Erythroblast (primary cell): ENCODE results near the gene CEMIP.
"Not testable (repeated sequence)": the region's sequence is repeated elsewhere in the genome, so short reads cannot be mapped to it uniquely, and the experiment has no call there.

Experiments used
- DNase-seq, 2 experiments: peaks; one replicate each; lab custom pipeline; 2025; lab: John Stamatoyannopoulos, UW
- GATA1 ChIP-seq: IDR thresholded peaks from 2 replicates; pipeline ENCODE4 v1.6.1; 2011; ENCODE audit warnings: low read depth, mild to moderate bottlenecking, control low read depth, low read length, moderate library complexity
- POLR2A ChIP-seq: IDR thresholded peaks from 2 replicates; pipeline ENCODE4 v1.6.1; 2011; ENCODE audit warnings: mild to moderate bottlenecking, low read length

CEMIP gene

GRCh38 chr15:80747317-80748053 lies 31.7 kb upstream of the CEMIP start:
- TF ChIP-seq GATA1 (no peak), POLR2A (no peak)
- no peak for DNase-seq

DNA sequence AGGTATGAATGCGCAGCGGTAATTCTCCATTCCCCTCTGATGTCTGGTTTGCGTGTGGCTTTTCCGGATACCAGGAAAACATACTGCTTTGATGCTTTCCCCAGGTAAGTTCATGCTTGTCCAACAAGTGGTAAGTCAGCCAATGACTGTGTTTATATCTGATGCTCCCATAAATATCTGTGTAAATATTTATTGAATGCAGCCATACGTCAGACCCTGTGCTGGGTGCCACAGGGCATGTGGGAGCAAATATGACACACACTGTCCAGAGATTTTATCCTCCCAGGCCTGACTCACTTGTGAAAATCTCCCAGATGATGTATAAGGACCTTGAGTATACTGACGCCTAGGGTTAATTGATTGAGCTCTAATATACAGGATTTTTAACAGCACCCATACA lies 29.6 kb upstream of the CEMIP start:
- no peak for DNase-seq
- TF ChIP-seq GATA1: no peak
- TF ChIP-seq POLR2A: no peak

DNA sequence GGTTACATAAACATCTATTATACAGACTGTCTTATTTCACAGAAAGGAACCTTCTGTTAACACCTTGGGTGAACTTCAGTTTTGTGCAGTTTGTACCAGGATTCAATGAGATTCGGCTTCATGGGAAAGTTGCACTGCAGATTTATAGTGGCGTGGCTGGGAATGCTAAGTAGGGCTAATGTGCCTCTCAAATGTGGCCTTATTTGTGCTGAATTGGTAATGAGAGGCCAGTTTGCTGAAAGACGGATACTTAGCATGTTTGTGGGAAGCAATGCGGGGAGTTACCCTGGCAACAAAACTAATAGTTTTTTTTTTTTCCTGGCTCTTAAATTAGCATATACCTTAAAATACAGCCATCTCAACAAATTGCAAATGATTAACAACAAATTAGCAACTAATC lies 28.6 kb upstream of the CEMIP start:
- TF ChIP-seq POLR2A: no peak
- no peak for TF ChIP-seq GATA1

GRCh38 chr15:80752204-80752603 lies 27.0 kb upstream of the CEMIP start:
- no peak for DNase-seq
- no peak for TF ChIP-seq POLR2A
- TF ChIP-seq GATA1: no peak

More for the DNA sequence above, 28.6 kb upstream of the CEMIP start:
- DNase-seq: no peak

DNA sequence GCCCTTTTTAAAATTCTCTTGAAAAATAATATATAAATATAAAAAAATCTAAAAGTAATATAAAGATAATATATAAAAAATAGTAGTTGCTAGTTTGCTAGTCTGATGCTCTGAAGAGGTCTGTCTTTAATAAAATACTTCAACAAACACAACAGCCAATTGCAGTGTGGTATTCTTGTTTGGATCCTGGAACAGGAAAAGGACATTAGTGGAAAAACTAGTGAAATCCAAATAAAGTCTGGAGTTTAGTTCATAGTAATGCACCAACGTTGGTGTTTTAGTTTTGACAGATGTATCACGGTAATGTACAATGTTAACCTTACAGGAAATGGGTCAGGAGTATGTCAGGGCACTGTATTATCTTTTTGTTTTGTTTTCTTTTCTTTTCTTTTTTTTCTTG lies 26.0 kb upstream of the CEMIP start:
- no peak for DNase-seq
- TF ChIP-seq GATA1 (no peak), POLR2A (no peak)

GRCh38 chr15:80754014-80754413 lies 25.2 kb upstream of the CEMIP start:
- TF ChIP-seq POLR2A: no peak
- TF ChIP-seq GATA1: no peak
- no peak for DNase-seq

- DNase-seq: no peak
- TF ChIP-seq POLR2A (no peak), GATA1 (no peak)
These were observed 23.3 kb upstream of the CEMIP start for GRCh38 chr15:80755885-80756284.

- TF ChIP-seq GATA1 (no peak), POLR2A (no peak)
- DNase-seq: no peak
These were observed 20.9 kb upstream of the CEMIP start for GRCh38 chr15:80758130-80758745.

DNA sequence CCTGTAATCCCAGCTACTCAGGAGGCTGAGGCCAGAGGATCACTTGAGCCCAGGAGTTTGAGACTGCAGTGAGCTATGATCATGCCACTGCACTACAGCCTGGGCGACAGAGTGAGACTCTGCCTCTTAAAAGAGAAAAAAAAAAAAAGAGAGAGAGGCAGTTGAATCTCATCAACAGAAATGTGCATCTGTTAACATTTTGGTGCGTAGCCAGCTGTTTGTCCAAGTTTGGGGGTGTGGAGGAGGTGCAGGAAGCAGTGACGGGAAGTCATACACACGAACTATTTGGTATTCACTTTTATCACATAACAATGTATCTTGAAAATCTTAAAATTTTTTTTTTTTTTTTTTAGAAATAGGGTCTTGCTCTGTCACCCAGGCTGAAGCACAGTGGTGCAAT lies 18.2 kb upstream of the CEMIP start:
- TF ChIP-seq POLR2A (no peak), GATA1 (no peak)
- DNase-seq: no peak

- TF ChIP-seq GATA1 (no peak), POLR2A (no peak)
These were observed 17.4 kb upstream of the CEMIP start for GRCh38 chr15:80761754-80762153.

GRCh38 chr15:80763235-80763634 lies 15.9 kb upstream of the CEMIP start:
- not testable (repeated sequence) for DNase-seq

More at GRCh38 chr15:80761754-80762153, 17.4 kb upstream of the CEMIP start:
- DNase-seq: no peak

DNA sequence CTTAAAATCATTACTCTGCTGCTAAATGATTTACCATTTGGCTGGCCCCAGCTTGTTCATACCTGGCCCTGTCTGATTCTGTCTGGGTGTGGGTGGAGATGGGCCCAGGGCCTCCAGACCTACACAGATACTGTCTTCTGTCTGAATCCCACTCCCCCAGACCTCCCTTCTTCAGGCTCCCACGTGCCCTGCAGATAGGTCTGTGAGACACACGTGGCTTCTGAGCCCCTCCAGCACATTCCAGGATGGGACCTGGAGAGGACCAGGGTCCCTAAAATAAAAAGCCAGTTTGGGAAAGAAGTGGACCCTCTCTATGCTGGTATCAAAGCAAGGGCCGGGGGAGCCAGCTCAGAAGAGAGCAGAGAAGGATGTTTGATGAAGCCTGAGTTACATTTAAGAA lies 14.6 kb upstream of the CEMIP start:
- no peak for TF ChIP-seq GATA1
- TF ChIP-seq POLR2A: no peak
- DNase-seq: no peak

DNA sequence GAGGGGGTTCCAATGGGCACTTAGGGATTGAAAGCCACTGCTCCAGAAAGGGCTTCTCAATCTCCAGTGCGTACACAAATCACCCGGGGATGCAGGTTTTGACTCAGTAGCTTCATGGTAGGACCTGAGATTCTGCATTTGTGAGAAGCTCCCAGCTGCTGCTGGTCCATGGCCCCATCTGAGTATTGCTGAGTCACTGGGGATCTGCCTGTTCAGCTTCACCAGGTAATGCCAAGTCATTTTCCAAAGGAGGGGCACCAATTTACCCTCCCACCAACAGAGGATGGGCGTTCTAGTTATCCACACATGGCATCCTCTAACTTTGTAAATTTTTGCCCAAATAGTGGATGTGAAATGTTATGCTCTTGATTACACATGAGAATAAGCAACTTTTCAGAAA lies 12.9 kb upstream of the CEMIP start:
- DNase-seq: peak in 1 of 2 experiments; percentile 25
- TF ChIP-seq POLR2A: no peak
- no peak for TF ChIP-seq GATA1

GRCh38 chr15:80768158-80768557 lies 11.0 kb upstream of the CEMIP start:
- TF ChIP-seq POLR2A: no peak
- no peak for TF ChIP-seq GATA1
- no peak for DNase-seq
